ENCODE measurements around the gene NBPF15. TPM values are rescaled to one million over a fixed set of nuclear protein-coding genes. Genes with fewer than 3 reads are reported as not detected.
"Not testable (repeated sequence)": the region's sequence is repeated elsewhere in the genome, so short reads cannot be mapped to it uniquely, and the experiment has no call there.

Gene NBPF15
- total and polyA plus RNA-seq, 9 of the 15 experiments (the other 6 are each of a cell fraction or from before 2014, with no cell fraction given) = 1.8 to 13.2 (median 6.0) TPM

DNA sequence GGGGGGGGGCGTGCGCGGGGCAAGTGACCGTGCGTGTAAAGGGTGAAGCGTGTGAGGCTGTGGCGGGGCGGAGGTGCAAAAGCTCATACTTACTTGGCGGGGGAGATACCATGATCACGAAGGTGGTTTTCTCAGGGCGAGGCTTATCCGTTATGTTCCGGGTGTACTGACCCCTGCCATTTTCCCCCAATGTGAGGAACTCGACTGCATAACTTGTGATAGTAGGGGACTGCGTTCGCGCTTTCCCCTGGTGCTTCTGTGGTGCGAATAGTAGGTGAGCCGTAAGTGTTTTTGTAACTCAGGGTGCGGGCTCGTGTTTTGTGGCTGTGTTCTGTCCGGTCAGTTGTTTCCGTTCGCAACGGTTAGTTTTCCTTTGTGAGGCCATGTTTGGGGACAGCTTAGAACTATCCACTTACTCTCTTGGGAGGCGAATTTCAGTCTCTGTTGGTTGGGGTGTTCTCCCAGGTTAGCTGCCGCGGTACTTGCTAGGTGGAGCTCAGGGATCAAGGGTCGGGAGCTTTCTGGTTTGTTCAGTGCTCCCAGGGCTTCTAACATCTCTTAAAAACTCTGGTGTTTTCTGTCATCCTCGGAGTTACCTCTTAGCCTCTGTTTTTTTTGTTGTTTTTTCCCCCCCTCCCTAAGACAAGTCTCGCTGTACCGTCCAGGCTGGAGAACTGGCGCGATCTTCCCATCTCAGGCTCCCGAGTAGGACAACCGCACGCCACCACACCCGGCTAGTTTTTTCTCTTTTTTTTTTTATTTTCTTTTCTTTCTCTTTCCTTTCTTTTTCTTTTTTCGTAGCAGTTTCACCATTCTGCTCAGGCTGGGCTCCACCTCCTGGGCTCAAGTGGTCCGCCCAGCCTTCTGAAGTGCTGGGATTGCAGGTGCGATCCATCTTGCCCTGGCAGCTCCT is 48.7 kb downstream of the NBPF15 start (continued):
- TF ChIP-seq, protein P1, sequence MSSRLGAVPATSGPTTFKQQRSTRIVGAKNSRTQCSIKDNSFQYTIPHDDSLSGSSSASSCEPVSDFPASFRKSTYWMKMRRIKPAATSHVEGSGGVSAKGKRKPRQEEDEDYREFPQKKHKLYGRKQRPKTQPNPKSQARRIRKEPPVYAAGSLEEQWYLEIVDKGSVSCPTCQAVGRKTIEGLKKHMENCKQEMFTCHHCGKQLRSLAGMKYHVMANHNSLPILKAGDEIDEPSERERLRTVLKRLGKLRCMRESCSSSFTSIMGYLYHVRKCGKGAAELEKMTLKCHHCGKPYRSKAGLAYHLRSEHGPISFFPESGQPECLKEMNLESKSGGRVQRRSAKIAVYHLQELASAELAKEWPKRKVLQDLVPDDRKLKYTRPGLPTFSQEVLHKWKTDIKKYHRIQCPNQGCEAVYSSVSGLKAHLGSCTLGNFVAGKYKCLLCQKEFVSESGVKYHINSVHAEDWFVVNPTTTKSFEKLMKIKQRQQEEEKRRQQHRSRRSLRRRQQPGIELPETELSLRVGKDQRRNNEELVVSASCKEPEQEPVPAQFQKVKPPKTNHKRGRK (tag; IDR thresholded peaks at IDR 0.05) = peak; percentile 28; the same call in 1 of the 2 replicates
- TF ChIP-seq, protein P2, sequence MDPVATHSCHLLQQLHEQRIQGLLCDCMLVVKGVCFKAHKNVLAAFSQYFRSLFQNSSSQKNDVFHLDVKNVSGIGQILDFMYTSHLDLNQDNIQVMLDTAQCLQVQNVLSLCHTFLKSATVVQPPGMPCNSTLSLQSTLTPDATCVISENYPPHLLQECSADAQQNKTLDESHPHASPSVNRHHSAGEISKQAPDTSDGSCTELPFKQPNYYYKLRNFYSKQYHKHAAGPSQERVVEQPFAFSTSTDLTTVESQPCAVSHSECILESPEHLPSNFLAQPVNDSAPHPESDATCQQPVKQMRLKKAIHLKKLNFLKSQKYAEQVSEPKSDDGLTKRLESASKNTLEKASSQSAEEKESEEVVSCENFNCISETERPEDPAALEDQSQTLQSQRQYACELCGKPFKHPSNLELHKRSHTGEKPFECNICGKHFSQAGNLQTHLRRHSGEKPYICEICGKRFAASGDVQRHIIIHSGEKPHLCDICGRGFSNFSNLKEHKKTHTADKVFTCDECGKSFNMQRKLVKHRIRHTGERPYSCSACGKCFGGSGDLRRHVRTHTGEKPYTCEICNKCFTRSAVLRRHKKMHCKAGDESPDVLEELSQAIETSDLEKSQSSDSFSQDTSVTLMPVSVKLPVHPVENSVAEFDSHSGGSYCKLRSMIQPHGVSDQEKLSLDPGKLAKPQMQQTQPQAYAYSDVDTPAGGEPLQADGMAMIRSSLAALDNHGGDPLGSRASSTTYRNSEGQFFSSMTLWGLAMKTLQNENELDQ (CRISPR knock-in tag; IDR thresholded peaks at IDR 0.05; ENCODE audit: borderline replicate concordance) = 0 out of 2 replicates have a peak, but pooled peaks have one; percentile 72
- TF ChIP-seq POLR2A (conservative IDR thresholded peaks at IDR 0.05) (peak; percentile 100), ZNF311 (CRISPR knock-in tag; IDR thresholded peaks at IDR 0.05) (peak; percentile 48; the same call in 1 of the 2 replicates), JUND (IDR thresholded peaks at IDR 0.05; ENCODE audit: borderline replicate concordance, low read depth, low read length) (peak; percentile 76), TCF7 (IDR thresholded peaks at IDR 0.05; ENCODE audit: borderline replicate concordance) (peak; percentile 88; the same call in 1 of the 2 replicates), NCOA1 (IDR thresholded peaks at IDR 0.05; ENCODE audit: low read depth) (peak; percentile 60; the same call in 1 of the 2 replicates), SNRNP70 (optimal IDR thresholded peaks at IDR 0.05; ENCODE audit: low read depth, low read length) (peak; percentile 68), PYGO2 (tag; IDR thresholded peaks at IDR 0.05) (peak; percentile 87), NBN (IDR thresholded peaks at IDR 0.05; ENCODE audit: low read depth) (peak; percentile 94), ZNF347 (CRISPR knock-in tag; IDR thresholded peaks at IDR 0.05; ENCODE audit: low read depth) (peak; percentile 95), NR2F6 (CRISPR knock-in tag; IDR thresholded peaks at IDR 0.05) (peak; percentile 99), ZNF717 (CRISPR knock-in tag; IDR thresholded peaks at IDR 0.05) (peak; percentile 99)
- not testable (repeated sequence) for TF ChIP-seq JUND (tag; IDR thresholded peaks at IDR 0.05; ENCODE audit: borderline replicate concordance, low read depth, low read length)
- TF ChIP-seq, protein P3, sequence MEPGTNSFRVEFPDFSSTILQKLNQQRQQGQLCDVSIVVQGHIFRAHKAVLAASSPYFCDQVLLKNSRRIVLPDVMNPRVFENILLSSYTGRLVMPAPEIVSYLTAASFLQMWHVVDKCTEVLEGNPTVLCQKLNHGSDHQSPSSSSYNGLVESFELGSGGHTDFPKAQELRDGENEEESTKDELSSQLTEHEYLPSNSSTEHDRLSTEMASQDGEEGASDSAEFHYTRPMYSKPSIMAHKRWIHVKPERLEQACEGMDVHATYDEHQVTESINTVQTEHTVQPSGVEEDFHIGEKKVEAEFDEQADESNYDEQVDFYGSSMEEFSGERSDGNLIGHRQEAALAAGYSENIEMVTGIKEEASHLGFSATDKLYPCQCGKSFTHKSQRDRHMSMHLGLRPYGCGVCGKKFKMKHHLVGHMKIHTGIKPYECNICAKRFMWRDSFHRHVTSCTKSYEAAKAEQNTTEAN (CRISPR knock-in tag; IDR thresholded peaks at IDR 0.05) = peak; percentile 91
- TF ChIP-seq, protein P4, sequence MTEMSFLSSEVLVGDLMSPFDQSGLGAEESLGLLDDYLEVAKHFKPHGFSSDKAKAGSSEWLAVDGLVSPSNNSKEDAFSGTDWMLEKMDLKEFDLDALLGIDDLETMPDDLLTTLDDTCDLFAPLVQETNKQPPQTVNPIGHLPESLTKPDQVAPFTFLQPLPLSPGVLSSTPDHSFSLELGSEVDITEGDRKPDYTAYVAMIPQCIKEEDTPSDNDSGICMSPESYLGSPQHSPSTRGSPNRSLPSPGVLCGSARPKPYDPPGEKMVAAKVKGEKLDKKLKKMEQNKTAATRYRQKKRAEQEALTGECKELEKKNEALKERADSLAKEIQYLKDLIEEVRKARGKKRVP (CRISPR knock-in tag; IDR thresholded peaks at IDR 0.05) = peak; percentile 98
- TF ChIP-seq, protein P5, sequence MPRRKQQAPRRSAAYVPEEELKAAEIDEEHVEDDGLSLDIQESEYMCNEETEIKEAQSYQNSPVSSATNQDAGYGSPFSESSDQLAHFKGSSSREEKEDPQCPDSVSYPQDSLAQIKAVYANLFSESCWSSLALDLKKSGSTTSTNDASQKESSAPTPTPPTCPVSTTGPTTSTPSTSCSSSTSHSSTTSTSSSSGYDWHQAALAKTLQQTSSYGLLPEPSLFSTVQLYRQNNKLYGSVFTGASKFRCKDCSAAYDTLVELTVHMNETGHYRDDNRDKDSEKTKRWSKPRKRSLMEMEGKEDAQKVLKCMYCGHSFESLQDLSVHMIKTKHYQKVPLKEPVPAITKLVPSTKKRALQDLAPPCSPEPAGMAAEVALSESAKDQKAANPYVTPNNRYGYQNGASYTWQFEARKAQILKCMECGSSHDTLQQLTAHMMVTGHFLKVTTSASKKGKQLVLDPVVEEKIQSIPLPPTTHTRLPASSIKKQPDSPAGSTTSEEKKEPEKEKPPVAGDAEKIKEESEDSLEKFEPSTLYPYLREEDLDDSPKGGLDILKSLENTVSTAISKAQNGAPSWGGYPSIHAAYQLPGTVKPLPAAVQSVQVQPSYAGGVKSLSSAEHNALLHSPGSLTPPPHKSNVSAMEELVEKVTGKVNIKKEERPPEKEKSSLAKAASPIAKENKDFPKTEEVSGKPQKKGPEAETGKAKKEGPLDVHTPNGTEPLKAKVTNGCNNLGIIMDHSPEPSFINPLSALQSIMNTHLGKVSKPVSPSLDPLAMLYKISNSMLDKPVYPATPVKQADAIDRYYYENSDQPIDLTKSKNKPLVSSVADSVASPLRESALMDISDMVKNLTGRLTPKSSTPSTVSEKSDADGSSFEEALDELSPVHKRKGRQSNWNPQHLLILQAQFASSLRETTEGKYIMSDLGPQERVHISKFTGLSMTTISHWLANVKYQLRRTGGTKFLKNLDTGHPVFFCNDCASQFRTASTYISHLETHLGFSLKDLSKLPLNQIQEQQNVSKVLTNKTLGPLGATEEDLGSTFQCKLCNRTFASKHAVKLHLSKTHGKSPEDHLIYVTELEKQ (CRISPR knock-in tag; IDR thresholded peaks at IDR 0.05) = peak; percentile 75

Data from K562 (cell line).